RWPE2 (cell line): ENCODE results near the gene LMO1.

Experiments
- ATAC-seq: fragments of 200-7000 bp; cut with Tn5 transposase; 3 replicates; pipeline ENCODE4 v1.9.1; 2021; ENCODE audit warnings: low read depth
- DNase-seq: peaks from one replicate; pipeline ENCODE4 v3.0.0-alpha.2; 2020; ENCODE audit warnings: low spot score
- H3K27ac ChIP-seq: fragments of 450-650 bp; 2 replicates; pipeline ENCODE4 v1.5.1; 2017; ENCODE audit warnings: mild to moderate bottlenecking; ENCODE audit not compliant: poor library complexity, severe bottlenecking
- H3K27me3 ChIP-seq: fragments of 250-450 bp; sonication (Bioruptor Pico); 2 replicates; pipeline ENCODE4 v1.5.1; 2021; ENCODE audit warnings: mild to moderate bottlenecking, moderate library complexity; ENCODE audit not compliant: insufficient read depth, poor library complexity, severe bottlenecking
- H3K36me3 ChIP-seq: fragments of 250-450 bp; sonication (Bioruptor Pico); 2 replicates; pipeline ENCODE4 v1.5.1; 2020; ENCODE audit warnings: low read depth, mild to moderate bottlenecking, moderate library complexity
- H3K4me1 ChIP-seq: fragments of 250-450 bp; sonication (Bioruptor Pico); 2 replicates; pipeline ENCODE4 v1.5.1; 2021; ENCODE audit warnings: mild to moderate bottlenecking, moderate library complexity; ENCODE audit not compliant: insufficient read depth, poor library complexity, severe bottlenecking
- H3K4me3 ChIP-seq: fragments of 250-450 bp; sonication (Bioruptor Pico); 2 replicates; pipeline ENCODE4 v1.5.1; 2021; ENCODE audit warnings: mild to moderate bottlenecking, moderate library complexity; ENCODE audit not compliant: severe bottlenecking
- H3K9me3 ChIP-seq: fragments of 250-450 bp; sonication (Bioruptor Pico); 2 replicates; pipeline ENCODE4 v1.5.1; 2021; ENCODE audit warnings: mild to moderate bottlenecking, moderate library complexity; ENCODE audit not compliant: severe bottlenecking
- CTCF ChIP-seq: fragments of 450-650 bp; IDR thresholded peaks from one replicate; pipeline ENCODE4 v1.5.1; 2017; ENCODE audit warnings: mild to moderate bottlenecking, moderate library complexity; ENCODE audit not compliant: poor library complexity, severe bottlenecking

LMO1 gene

DNA sequence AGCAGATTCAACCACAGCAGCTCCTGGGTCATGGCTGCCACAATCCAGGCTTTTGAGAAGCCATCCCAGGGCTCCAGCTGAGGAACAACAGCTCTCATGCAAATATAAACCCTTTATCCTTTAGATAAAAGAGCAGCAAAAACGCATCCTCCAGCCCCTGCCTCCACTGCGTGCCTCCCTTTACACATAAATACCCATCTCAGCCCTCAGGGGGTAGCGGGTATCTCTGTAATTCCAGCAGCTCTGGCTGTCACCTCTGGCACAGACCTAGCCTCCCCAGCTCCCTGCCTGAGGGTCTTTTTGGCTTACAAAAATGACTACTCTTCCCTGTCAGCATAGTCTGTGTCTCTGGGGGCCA, 21.6 kb downstream of the LMO1 start:
- Histone ChIP-seq H3K27ac (no peak overlapping the region), H3K27me3 (no peaks in the 10 kb centered on the region), H3K9me3 (no peaks in the 10 kb centered on the region), H3K4me1 (no peaks in the 10 kb centered on the region), H3K4me3 (no peak overlapping the region), H3K36me3 (no peaks in the 10 kb centered on the region)
- DNase-seq (no peak), ATAC-seq (no peak)
- no peak for TF ChIP-seq CTCF

DNA sequence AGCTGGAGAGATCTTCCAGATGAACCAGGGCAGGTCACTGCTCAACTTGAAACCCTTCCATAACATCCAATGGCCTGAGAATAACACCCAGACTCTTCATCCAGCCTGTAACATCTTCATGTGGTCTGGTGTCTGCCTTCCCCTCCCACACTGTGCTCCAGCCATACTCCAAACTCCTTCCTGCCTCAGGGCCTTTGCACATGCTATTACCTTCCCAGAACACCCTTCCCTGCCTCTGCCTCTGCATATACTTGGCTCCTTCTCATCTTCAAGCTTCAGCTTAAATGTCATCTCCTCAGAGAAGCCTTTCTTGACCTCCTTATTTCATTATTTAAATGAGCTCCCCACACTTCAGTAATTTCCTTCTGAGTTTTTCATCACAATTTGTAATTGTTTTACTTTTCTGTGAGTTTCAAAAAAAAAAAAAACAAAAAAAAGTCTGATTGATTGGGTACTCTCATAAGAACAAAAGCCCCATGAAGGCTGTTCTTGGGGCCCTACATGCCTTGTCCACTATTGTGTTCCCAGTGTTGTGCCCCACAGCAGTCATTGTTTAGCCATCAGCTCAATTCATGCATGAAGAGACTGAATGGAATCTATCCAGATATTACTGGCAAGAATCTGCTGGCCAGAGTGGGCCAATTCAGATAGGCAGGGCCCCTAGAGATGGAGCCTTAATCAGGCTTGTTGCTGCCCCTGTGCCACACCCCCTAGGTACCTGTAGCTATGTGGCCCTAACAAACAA, 22.1 kb downstream of the LMO1 start:
- no peak for TF ChIP-seq CTCF
- Histone ChIP-seq H3K9me3 (no peaks in the 10 kb centered on the region), H3K4me3 (no peak overlapping the region), H3K27ac (no peak overlapping the region), H3K27me3 (no peaks in the 10 kb centered on the region), H3K4me1 (no peaks in the 10 kb centered on the region), H3K36me3 (no peaks in the 10 kb centered on the region)
- ATAC-seq (no peak), DNase-seq (no peak)

DNA sequence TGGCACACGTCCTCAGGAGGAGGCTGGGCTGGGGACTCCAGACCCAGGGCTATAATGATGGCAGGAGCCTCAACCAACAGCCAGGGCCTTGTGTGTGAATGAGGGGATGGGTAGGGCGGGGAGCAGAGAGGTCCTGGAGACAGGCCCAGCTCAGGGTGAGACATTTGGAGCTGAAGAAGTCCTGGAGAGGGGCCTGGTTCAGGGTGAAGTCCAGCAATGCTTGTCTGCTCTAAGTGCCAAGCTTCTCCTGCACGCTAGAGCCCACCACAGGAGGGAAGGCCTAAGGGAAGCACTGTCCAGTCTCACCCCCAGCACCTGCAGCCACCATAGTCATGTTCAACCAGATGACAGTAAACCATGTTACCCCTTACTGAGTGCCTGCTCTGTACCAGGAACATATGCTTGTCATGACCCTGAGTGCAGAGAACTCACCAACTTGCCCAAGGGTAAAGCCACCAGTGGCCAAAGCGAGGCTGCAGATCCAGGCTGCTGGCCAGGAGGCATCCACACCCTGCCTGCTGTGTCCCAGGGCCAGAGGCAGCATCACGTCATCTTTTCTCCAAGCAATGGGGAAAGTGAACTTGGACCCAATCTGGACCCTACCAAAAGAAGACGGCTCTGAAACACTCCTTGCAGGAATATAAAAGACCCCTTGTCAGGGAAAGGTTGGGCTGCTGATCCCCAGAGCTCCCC, 24.0 kb downstream of the LMO1 start:
- H3K36me3 ChIP-seq, result no peaks in the 10 kb centered on the region
- DNase-seq, result no peak
- H3K4me1 ChIP-seq, result no peaks in the 10 kb centered on the region
- H3K27me3 ChIP-seq, result no peaks in the 10 kb centered on the region
- no peaks in the 10 kb centered on the region for H3K9me3 ChIP-seq
- no peak for ATAC-seq
- no peak for TF ChIP-seq CTCF
- no peak overlapping the region for H3K4me3 ChIP-seq
- no peak overlapping the region for H3K27ac ChIP-seq

GRCh38 chr11:8239040-8239439, 24.6 kb downstream of the LMO1 start:
- ATAC-seq, result no peak
- peaks cover 5% of the 10 kb centered on the region for H3K4me1 ChIP-seq
- no peak overlapping the region for H3K27ac ChIP-seq
- no peaks in the 10 kb centered on the region for H3K9me3 ChIP-seq
- no peak for TF ChIP-seq CTCF
- no peak for DNase-seq
- no peaks in the 10 kb centered on the region for H3K36me3 ChIP-seq
- H3K4me3 ChIP-seq, result no peak overlapping the region
- no peaks in the 10 kb centered on the region for H3K27me3 ChIP-seq

DNA sequence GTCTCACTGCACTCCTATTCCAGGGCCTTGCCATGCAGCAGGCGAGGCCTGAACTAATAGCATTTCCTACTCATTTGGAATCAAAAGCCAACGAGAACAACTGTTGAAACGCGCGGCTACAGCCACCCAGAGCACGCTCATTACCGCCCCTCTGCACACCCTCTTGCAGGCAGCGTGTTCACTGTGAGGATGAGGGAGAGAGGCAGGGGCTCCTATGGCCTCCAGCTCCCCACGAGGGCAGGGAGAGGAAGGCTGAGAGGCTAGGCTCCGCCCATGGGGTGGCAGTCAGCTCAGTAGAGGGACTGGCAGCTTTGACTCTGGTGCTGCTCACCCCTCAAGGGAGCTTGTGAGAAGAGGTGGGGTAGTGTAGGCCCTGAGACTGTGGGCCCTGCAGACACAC, 26.2 kb downstream of the LMO1 start:
- Histone ChIP-seq H3K27me3 (no peaks in the 10 kb centered on the region), H3K4me1 (peaks cover 15% of the 10 kb centered on the region), H3K9me3 (no peaks in the 10 kb centered on the region), H3K27ac (no peak overlapping the region), H3K4me3 (no peak overlapping the region), H3K36me3 (no peaks in the 10 kb centered on the region)
- DNase-seq (no peak), ATAC-seq (no peak)
- no peak for TF ChIP-seq CTCF
